Measurements from ENCODE around the gene RFC2.

GRCh38 chr7:74225400-74225799, 28.8 kb downstream of the RFC2 start:
- TF ChIP-seq CTCF (IDR thresholded peaks at IDR 0.05 in 2 of 3, conservative IDR thresholded peaks at IDR 0.05 in 1 of 3; ENCODE audit: borderline replicate concordance in 1 of 3, insufficient read depth in 1 of 3, low read depth in 2 of 3, low read length in 2 of 3) (no peak), ELF1 (IDR thresholded peaks at IDR 0.05; ENCODE audit: borderline replicate concordance, low read depth) (no peak)
